H9 (cell line): Measurements from ENCODE around the gene SLC44A1. TPM values are rescaled to one million over a fixed set of nuclear protein-coding genes. Genes with fewer than 3 reads are reported as not detected.

Experiments
- DNase-seq: peaks from one replicate; pipeline ENCODE4 v3.0.0-alpha.2; 2017
- H2AFZ ChIP-seq: one replicate; pipeline ENCODE4 v1.6.1; 2013; ENCODE audit warnings: mild to moderate bottlenecking, low read length, control low read depth, moderate library complexity
- H2AK5ac ChIP-seq: 2 replicates; pipeline ENCODE4 v1.6.1; 2013; ENCODE audit warnings: low read length, control low read depth, mixed read lengths; ENCODE audit not compliant: insufficient read length
- H2BK120ac ChIP-seq: one replicate; pipeline ENCODE4 v1.6.1; 2013; ENCODE audit warnings: low read depth, mild to moderate bottlenecking, low read length, control low read depth, inconsistent platforms; ENCODE audit not compliant: poor library complexity, severe bottlenecking
- H2BK12ac ChIP-seq: 2 replicates; pipeline ENCODE4 v1.6.1; 2013; ENCODE audit warnings: low read length, control low read depth, mixed read lengths, low read depth; ENCODE audit not compliant: insufficient read length
- H2BK15ac ChIP-seq: 2 replicates; pipeline ENCODE4 v1.6.1; 2013; ENCODE audit warnings: low read depth, low read length, control low read depth
- H2BK20ac ChIP-seq: one replicate; pipeline ENCODE4 v1.6.1; 2013; ENCODE audit warnings: low read depth, mild to moderate bottlenecking, low read length, control low read depth, inconsistent platforms; ENCODE audit not compliant: poor library complexity, severe bottlenecking
- H2BK5ac ChIP-seq: 2 replicates; pipeline ENCODE4 v1.6.1; 2013; ENCODE audit warnings: low read length, control low read depth, mixed read lengths; ENCODE audit not compliant: insufficient read length
- H3K14ac ChIP-seq: 2 replicates; pipeline ENCODE4 v1.6.1; 2013; ENCODE audit warnings: low read length, control low read depth; ENCODE audit not compliant: insufficient read depth
- H3K18ac ChIP-seq: 2 replicates; pipeline ENCODE4 v1.6.1; 2013; ENCODE audit warnings: low read depth, mild to moderate bottlenecking, mixed read lengths, low read length, control low read depth; ENCODE audit not compliant: insufficient read length
- H3K23ac ChIP-seq: 2 replicates; pipeline ENCODE4 v1.6.1; 2013; ENCODE audit warnings: low read length, control low read depth, mixed read lengths, low read depth; ENCODE audit not compliant: insufficient read length
- H3K23me2 ChIP-seq: 2 replicates; pipeline ENCODE4 v1.6.1; 2013; ENCODE audit warnings: low read depth, mild to moderate bottlenecking, mixed read lengths, low read length, control low read depth; ENCODE audit not compliant: insufficient read length, poor library complexity, severe bottlenecking
- H3K27ac ChIP-seq: 2 replicates; pipeline ENCODE4 v1.5.1; 2013; ENCODE audit warnings: low read length, control low read depth, mixed read lengths, low read depth; ENCODE audit not compliant: insufficient read length
- H3K27me3 ChIP-seq: 2 replicates; pipeline ENCODE4 v1.6.1; 2013; ENCODE audit warnings: low read length, control low read depth, inconsistent platforms; ENCODE audit not compliant: insufficient read depth
- H3K4ac ChIP-seq: 2 replicates; pipeline ENCODE4 v1.6.1; 2013; ENCODE audit warnings: low read depth, mild to moderate bottlenecking, control low read depth, inconsistent platforms, low read length, moderate library complexity
- H3K4me1 ChIP-seq: 2 replicates; pipeline ENCODE4 v1.6.1; 2013; ENCODE audit warnings: low read length, control low read depth, inconsistent platforms; ENCODE audit not compliant: insufficient read depth
- H3K4me2 ChIP-seq: 2 replicates; pipeline ENCODE4 v1.6.1; 2013; ENCODE audit warnings: low read length, control low read depth, mixed read lengths; ENCODE audit not compliant: insufficient read length, insufficient read depth
- H3K56ac ChIP-seq: 2 replicates; pipeline ENCODE4 v1.6.1; 2013; ENCODE audit warnings: low read depth, mild to moderate bottlenecking, mixed read lengths, low read length, control low read depth; ENCODE audit not compliant: insufficient read length
- H3K79me1 ChIP-seq: 2 replicates; pipeline ENCODE4 v1.6.1; 2013; ENCODE audit warnings: low read depth, mild to moderate bottlenecking, moderate library complexity, low read length, control low read depth, inconsistent platforms; ENCODE audit not compliant: insufficient read depth, poor library complexity, severe bottlenecking
- H3K79me2 ChIP-seq: 2 replicates; pipeline ENCODE4 v1.6.1; 2013; ENCODE audit warnings: low read length, control low read depth, inconsistent platforms; ENCODE audit not compliant: insufficient read depth
- H3K9ac ChIP-seq: 2 replicates; pipeline ENCODE4 v1.6.1; 2013; ENCODE audit warnings: low read length, control low read depth, mixed read lengths; ENCODE audit not compliant: insufficient read length; ENCODE audit errors: extremely low read depth
- H3K9me3 ChIP-seq: one replicate; pipeline ENCODE4 v1.6.1; 2013; ENCODE audit warnings: low read depth, low read length, inconsistent platforms; ENCODE audit not compliant: control insufficient read depth
- H3T11ph ChIP-seq: one replicate; pipeline ENCODE4 v1.6.1; 2013; ENCODE audit warnings: mild to moderate bottlenecking, low read length, control low read depth, inconsistent platforms
- H4K20me1 ChIP-seq: one replicate; pipeline ENCODE4 v1.6.1; 2013; ENCODE audit not compliant: control insufficient read depth, insufficient read length, insufficient read depth
- H4K5ac ChIP-seq: 2 replicates; pipeline ENCODE4 v1.6.1; 2013; ENCODE audit warnings: low read depth, mild to moderate bottlenecking, mixed read lengths, low read length, control low read depth; ENCODE audit not compliant: insufficient read length
- H4K8ac ChIP-seq: replicated peaks from 2 replicates; pipeline ENCODE4 v1.6.1; 2013; ENCODE audit warnings: low read length, control low read depth, mixed read lengths, low read depth; ENCODE audit not compliant: insufficient read length
- H4K91ac ChIP-seq: 2 replicates; pipeline ENCODE4 v1.6.1; 2013; ENCODE audit warnings: low read depth, mild to moderate bottlenecking, moderate library complexity, mixed read lengths, low read length, control low read depth; ENCODE audit not compliant: insufficient read length
- H3K27ac Mint-ChIP-seq, 3 experiments: 2 replicates in 2 of 3; 3 replicates in 1 of 3; pipeline ENCODE4 v1.8.0; 2020 to 2021; ENCODE audit warnings: mixed read lengths in 3 of 3, mild to moderate bottlenecking in 1 of 3, moderate library complexity in 1 of 3
- H3K27me3 Mint-ChIP-seq: 2 replicates; pipeline ENCODE4 v1.8.0; 2021; ENCODE audit warnings: low read depth, mild to moderate bottlenecking, moderate library complexity, mixed read lengths
- H3K36me3 Mint-ChIP-seq, 3 experiments: 2 replicates in 2 of 3; 3 replicates in 1 of 3; pipeline ENCODE4 v1.8.0; 2020 to 2021; ENCODE audit warnings: low read depth in 3 of 3, mixed read lengths in 3 of 3; ENCODE audit not compliant: insufficient read depth in 1 of 3
- H3K4me1 Mint-ChIP-seq, 2 experiments: 2 replicates each; pipeline ENCODE4 v1.8.0; 2020; ENCODE audit warnings: mixed read lengths in 2 of 2
- H3K4me3 Mint-ChIP-seq, 2 experiments: 2 replicates in 1 of 2; 3 replicates in 1 of 2; pipeline ENCODE4 v1.8.0; 2020 to 2021; ENCODE audit warnings: mild to moderate bottlenecking in 2 of 2, mixed read lengths in 2 of 2, moderate library complexity in 1 of 2
- H3K9me3 Mint-ChIP-seq, 2 experiments: 2 replicates in 1 of 2; 3 replicates in 1 of 2; pipeline ENCODE4 v1.8.0; 2020; ENCODE audit warnings: mild to moderate bottlenecking in 2 of 2, mixed read lengths in 2 of 2, moderate library complexity in 1 of 2
- WGBS: extraction: QIAGEN DNeasy Blood & Tissue Kit; methylation state at CpG from one replicate; pipeline ENCODE4 v1.1.7; 2013; ENCODE audit warnings: missing lambda C conversion rate, low lambda C conversion rate, mixed read lengths; ENCODE audit not compliant: insufficient read length; ENCODE audit errors: extremely low coverage; 5-methylcytosine and 5-hydroxymethylcytosine counted together
- total RNA-seq: library from RNA; stranded (reverse); gene quantifications from 2 replicates; pipeline ENCODE4 v1.2.1, GENCODE V29; 2021
- TF ChIP-seq, protein P1 (sequence below): fragments of 200-600 bp; sonication (generic); conservative IDR thresholded peaks from 3 replicates; pipeline ENCODE4 v1.8.0; 2021; ENCODE audit warnings: antibody characterized with exemption, mild to moderate bottlenecking

SLC44A1 gene
- total RNA-seq, 1 experiment from 2014 or later = 60.7 TPM

DNA sequence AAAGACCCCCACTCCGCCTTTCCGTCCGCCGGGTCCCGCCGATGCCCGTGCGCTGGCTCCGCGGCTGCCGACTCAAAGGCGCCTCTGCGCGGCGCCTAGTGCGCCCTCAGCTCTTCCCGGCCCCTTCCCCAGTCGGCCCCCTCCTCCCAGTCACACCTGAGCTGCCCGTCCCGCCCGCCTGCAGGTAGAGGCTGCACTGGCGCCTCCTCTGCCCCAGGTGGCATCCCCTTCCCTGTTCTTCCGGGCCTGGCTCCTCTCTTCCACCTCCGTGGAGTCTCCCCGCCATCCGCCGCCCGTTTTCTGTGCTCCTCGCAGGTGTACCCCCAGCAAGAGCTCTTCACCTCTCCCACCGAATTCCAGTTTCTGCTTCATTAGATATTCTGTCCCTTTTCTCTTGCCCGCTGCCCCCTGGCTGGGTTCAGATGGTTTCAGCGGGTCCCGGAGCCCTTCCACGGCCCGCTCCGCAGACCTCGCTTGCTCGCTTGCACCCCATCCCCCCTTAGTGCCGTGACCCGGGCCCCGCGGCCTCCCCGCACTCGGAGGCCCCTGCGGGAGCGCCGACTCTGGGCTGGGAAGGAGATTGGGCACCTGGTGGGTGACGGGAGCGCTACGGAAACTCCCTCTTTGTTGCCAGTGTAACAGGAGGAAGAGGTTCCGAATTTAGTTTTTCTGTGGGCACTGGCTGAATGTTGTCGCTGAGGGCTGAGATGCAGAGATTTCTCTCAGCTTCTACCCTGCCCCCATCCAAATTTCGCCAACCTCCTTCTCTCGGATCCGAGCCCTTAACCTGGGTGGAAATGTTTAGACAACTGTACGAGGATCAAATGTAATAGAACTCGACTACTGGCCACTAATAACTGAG is 809 bp downstream of the SLC44A1 start:
- Histone ChIP-seq H3K18ac (peak overlapping the region; percentile 90), H2AFZ (no peak overlapping the region), H3K27me3 (no peaks in the 10 kb centered on the region), H2BK15ac (no peak overlapping the region), H2BK5ac (peak overlapping the region; percentile 12), H3K4me2 (peak overlapping the region; percentile 98), H4K8ac (no peak overlapping the region), H4K20me1 (no peaks in the 10 kb centered on the region), H2AK5ac (no peak overlapping the region), H3K9ac (peak overlapping the region; percentile 84), H3K56ac (no peak overlapping the region), H3K4me1 (peaks cover 5% of the 10 kb centered on the region; the same call in 1 of the 2 replicates), H3K23me2 (peaks cover 9% of the 10 kb centered on the region), H3K9me3 (no peaks in the 10 kb centered on the region), H4K91ac (peak overlapping the region; percentile 85), H4K5ac (no peak overlapping the region), H3T11ph (no peak overlapping the region), H3K14ac (peak overlapping the region; percentile 90), H3K4ac (no peak overlapping the region), H3K23ac (no peak overlapping the region), H2BK120ac (no peak overlapping the region), H2BK20ac (no peak overlapping the region), H3K79me1 (no peaks in the 10 kb centered on the region), H3K79me2 (peaks cover 10% of the 10 kb centered on the region; the same call in 1 of the 2 replicates), H2BK12ac (peak overlapping the region; percentile 33), H3K27ac (no peak overlapping the region)
- Mint-ChIP-seq H3K9me3 (peaks cover 0 to 2% of the 10 kb centered on the region in 2 experiments; a peak in 1 of 5 replicates), H3K36me3 (no peaks in the 10 kb centered on the region), H3K27me3 (no peaks in the 10 kb centered on the region), H3K4me1 (peaks cover 68 to 72% of the 10 kb centered on the region in 2 experiments), H3K4me3 (peak overlapping the region; percentile 94 to 98), H3K27ac (peak overlapping the region; percentile 97 to 99 (median 97))
- no CpG with 5 or more reads among the region's 57 CpGs for WGBS
- TF ChIP-seq, protein P1, sequence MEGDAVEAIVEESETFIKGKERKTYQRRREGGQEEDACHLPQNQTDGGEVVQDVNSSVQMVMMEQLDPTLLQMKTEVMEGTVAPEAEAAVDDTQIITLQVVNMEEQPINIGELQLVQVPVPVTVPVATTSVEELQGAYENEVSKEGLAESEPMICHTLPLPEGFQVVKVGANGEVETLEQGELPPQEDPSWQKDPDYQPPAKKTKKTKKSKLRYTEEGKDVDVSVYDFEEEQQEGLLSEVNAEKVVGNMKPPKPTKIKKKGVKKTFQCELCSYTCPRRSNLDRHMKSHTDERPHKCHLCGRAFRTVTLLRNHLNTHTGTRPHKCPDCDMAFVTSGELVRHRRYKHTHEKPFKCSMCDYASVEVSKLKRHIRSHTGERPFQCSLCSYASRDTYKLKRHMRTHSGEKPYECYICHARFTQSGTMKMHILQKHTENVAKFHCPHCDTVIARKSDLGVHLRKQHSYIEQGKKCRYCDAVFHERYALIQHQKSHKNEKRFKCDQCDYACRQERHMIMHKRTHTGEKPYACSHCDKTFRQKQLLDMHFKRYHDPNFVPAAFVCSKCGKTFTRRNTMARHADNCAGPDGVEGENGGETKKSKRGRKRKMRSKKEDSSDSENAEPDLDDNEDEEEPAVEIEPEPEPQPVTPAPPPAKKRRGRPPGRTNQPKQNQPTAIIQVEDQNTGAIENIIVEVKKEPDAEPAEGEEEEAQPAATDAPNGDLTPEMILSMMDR = peak; percentile 64
- peak; percentile 90 for DNase-seq
